Measurements from ENCODE around the gene TTYH1. TPM values are rescaled to one million over a fixed set of nuclear protein-coding genes. Genes with fewer than 3 reads are reported as not detected.

The TTYH1 gene
- total RNA-seq, 2 donors from 2014 or later, result not detected

DNA sequence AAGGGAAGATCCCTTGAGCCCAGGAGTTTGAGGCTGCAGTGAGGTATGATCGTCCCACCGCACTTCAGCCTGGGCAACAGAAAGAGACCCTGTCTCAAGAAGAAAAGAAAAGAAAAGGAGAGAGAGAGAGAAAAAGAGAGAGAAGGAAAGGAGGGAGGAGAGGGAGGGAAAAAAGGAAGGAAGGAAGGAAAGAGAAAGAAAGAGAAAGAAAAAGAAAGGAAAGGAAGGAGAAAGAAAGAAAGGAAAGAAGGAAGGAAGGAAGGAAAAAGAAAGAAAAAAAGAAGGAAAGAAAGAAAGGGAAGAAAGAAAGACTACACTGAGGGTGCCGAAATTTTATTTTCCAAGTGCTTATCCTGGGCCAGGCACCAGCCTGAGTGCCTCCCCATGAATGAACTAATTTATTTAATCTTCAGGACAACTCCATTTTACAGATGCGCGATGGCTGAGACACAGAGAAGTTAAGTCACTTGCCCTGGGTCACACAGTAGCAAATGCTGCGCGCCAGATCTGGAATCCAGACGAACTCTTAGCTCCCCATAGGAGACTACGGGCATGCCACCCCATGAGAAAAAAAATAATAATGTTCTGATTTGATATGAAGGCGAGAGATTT, 55.1 kb downstream of the TTYH1 start:
- Histone ChIP-seq H3K9me3 (no peaks in the 10 kb centered on the region), H3K4me1 (ENCODE audit: control insufficient read depth in 1 of 2, low read depth in 2 of 2) (peaks cover 3 to 24% of the 10 kb centered on the region in 2 donors), H3K4me3 (peak overlapping the region; percentile 80), H3K36me3 (no peaks in the 10 kb centered on the region), H3K27me3 (replicated peaks; ENCODE audit: insufficient read depth) (no peaks in the 10 kb centered on the region), H3K27ac (peak overlapping the region in 1 of 2 donors; percentile 82)
- ATAC-seq (ENCODE audit: insufficient number of reproducible peaks, low FRiP score, low read depth) (no peak), DNase-seq (ENCODE audit: low spot score) (no peak)
- TF ChIP-seq, protein P1, sequence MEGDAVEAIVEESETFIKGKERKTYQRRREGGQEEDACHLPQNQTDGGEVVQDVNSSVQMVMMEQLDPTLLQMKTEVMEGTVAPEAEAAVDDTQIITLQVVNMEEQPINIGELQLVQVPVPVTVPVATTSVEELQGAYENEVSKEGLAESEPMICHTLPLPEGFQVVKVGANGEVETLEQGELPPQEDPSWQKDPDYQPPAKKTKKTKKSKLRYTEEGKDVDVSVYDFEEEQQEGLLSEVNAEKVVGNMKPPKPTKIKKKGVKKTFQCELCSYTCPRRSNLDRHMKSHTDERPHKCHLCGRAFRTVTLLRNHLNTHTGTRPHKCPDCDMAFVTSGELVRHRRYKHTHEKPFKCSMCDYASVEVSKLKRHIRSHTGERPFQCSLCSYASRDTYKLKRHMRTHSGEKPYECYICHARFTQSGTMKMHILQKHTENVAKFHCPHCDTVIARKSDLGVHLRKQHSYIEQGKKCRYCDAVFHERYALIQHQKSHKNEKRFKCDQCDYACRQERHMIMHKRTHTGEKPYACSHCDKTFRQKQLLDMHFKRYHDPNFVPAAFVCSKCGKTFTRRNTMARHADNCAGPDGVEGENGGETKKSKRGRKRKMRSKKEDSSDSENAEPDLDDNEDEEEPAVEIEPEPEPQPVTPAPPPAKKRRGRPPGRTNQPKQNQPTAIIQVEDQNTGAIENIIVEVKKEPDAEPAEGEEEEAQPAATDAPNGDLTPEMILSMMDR (IDR thresholded peaks at IDR 0.05), result no peak

DNA sequence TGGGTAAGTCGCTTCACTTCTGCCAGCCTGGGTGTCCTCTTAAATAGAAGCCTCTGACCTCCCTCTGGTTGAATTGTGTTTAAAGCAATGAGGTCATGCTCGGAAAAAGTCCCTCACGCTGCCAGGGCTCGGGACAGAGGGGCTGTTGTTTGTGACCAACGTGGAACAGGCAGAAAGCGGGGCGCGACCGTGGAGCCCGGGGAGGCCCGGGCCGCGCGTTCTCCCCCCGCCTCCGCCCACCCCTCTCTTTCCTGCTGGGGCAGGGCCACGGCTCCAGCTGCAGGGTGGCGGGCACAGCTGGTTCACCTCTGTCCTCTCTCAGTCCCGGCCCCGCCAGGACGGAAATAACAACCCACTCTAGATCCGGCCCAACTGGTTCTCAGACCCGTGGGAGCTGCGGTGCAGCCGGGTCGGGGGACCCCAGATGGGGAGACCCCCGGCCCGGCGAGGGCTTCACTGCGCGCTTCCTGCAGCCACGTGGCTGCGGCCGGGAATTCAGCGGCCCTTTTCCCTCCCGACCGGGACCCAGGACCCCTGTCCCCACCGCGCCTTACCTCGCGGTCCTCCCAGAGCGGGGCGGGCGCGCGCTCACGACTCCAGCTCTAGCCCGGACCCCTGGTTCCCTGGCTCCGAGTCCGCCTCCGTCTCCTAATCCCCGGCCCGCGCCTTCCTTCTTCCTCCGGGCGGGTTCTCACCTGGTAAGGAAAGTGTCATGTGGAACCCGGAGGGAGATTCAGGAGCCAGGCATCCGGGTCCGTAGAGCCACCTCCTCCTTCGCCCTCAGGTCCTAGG, 55.9 kb downstream of the TTYH1 start:
- TF ChIP-seq, protein P1 (IDR thresholded peaks at IDR 0.05), result no peak
- H3K4me1 ChIP-seq (ENCODE audit: control insufficient read depth in 1 of 2, low read depth in 2 of 2), result peaks cover 3 to 24% of the 10 kb centered on the region in 2 donors
- peak overlapping the region; percentile 70 to 82 for H3K27ac ChIP-seq
- no peaks in the 10 kb centered on the region for H3K9me3 ChIP-seq
- ATAC-seq (ENCODE audit: insufficient number of reproducible peaks, low FRiP score, low read depth) (peak; percentile 35), DNase-seq (ENCODE audit: low spot score) (no peak)
- H3K4me3 ChIP-seq, result peak overlapping the region; percentile 80
- H3K36me3 ChIP-seq, result no peaks in the 10 kb centered on the region
- H3K27me3 ChIP-seq (replicated peaks; ENCODE audit: insufficient read depth), result no peaks in the 10 kb centered on the region

DNA sequence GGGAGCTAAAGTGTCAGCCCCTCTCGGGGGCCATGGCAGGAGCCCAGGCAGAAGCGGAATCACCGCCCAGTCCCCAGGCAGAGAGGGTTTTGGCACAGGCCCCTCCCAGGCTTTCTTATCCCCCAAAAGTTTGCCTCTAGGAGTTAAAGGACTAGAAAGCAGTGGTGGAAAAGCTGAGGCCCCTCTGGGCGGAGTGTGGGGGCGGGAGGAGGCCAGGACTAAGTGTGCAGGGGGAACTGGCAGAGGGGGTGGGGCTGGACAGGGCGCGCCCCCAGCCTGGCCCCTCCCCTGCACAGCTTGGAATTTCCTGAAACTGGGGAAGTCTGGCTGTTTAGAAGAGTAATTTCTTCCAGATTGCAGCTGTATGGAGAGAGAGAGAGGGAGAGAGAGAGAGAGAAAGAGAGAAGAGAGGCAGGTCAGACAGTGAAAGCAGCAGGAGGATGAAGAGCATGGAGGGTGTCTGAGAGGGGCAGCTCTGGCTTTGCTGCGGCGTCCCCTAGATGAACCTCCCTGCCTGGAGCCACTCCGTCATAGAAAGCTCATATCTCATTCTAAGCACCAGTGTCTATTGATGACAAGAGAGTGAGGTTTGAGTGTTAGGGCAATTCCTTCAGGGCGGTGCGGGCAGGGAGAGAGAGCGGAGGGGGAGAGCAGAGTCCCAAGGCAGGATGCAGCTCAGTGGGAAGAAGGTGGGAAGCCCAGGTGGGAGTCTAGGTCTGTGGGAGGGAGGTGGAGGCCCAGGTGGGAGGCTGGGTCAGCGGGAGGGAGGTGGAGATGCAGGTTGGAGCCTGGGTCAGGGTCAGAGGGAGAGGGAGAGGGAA, 58.0 kb downstream of the TTYH1 start, which contains the start of gene CDC42EP5:
TSS of gene CDC42EP5 (minus strand) at position 226 of the 821 bp plus-strand sequence. CDS start 7,749 bp downstream, outside the sequence.
- DNase-seq (ENCODE audit: low spot score) (no peak), ATAC-seq (ENCODE audit: insufficient number of reproducible peaks, low FRiP score, low read depth) (peak; percentile 80)
- peak within 1 kb of the TSS; percentile 65 to 81 for H3K27ac ChIP-seq
- TF ChIP-seq, protein P1 (IDR thresholded peaks at IDR 0.05), result no peak
- H3K9me3 ChIP-seq, result no peaks in the 10 kb centered on the region
- peaks cover 3 to 24% of the 10 kb centered on the region in 2 donors for H3K4me1 ChIP-seq (ENCODE audit: control insufficient read depth in 1 of 2, low read depth in 2 of 2)
- no peaks in the 10 kb centered on the region for H3K27me3 ChIP-seq (replicated peaks; ENCODE audit: insufficient read depth)
- no peaks in the 10 kb centered on the region for H3K36me3 ChIP-seq
- peak within 1 kb of the TSS; percentile 81 for H3K4me3 ChIP-seq

DNA sequence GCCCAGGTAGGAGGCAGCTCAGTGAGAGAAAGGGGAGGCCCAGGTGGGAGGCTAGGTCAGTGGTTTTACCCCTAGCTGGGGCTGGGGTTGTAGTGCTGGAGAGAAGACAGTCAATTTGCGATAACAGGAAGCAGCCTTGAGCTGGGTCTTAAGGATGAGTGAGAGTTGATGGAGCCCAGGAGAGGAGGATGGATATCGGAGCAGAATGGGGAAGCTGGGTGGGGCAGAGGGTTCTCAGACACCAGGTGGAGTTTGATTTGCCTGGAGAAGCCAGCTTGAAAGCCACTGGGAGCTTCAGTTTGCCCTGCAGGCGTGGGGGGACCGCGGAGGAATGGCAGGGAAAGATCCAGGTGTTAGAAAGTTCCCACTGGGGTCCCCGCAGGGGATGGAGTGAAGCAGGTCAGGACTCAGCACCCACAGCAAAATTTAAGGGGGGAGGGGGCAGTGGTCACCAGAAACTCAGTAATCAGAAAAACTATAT, 58.7 kb downstream of the TTYH1 start:
- peak overlapping the region; percentile 65 to 81 for H3K27ac ChIP-seq
- no peaks in the 10 kb centered on the region for H3K9me3 ChIP-seq
- no peaks in the 10 kb centered on the region for H3K27me3 ChIP-seq (replicated peaks; ENCODE audit: insufficient read depth)
- no peak for DNase-seq (ENCODE audit: low spot score)
- H3K4me1 ChIP-seq (ENCODE audit: control insufficient read depth in 1 of 2, low read depth in 2 of 2), result peaks cover 3 to 24% of the 10 kb centered on the region in 2 donors
- no peaks in the 10 kb centered on the region for H3K36me3 ChIP-seq
- TF ChIP-seq, protein P1 (IDR thresholded peaks at IDR 0.05), result no peak
- ATAC-seq (ENCODE audit: insufficient number of reproducible peaks, low FRiP score, low read depth), result no peak
- H3K4me3 ChIP-seq, result peak overlapping the region; percentile 81

Measured in thoracic aorta (tissue), 2 donors.